ENCODE measurements around the gene FUBP1. TPM values are rescaled to one million over a fixed set of nuclear protein-coding genes. Genes with fewer than 3 reads are reported as not detected.

Gene FUBP1
- total and polyA plus RNA-seq, 2 of the 8 experiments (the other 6 are each of a cell fraction or from before 2014, with no cell fraction given), result 184 to 201 TPM

DNA sequence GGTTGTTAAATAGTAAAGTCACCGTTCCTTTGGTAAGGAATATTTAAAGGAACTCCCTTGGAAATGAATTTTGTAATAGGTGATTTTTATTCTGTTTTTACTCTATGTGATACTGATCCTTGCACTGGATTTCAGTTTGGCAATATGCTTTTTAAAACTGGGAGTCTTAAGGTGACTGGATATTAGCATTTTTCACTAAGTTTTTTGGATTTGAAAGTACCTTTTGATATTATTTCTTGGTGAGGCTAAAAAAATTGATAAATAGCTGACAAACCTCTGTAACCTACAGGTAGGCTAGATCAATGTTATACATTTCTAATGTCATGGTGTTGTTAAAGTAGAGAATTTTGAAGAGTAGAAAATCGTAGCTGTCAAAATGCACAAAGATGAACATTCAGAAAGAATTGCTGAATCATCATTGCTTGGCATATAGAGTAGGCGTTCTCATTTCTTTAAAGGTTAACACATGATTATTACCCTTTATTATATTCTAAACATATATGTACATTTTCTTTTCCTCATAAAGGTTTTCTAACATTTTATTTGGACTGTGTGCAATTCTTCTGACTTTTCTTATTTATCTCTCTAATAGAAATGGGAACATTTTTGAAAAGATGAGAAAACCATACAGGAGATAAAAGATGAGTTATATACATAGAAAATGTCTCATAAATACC lies 24.3 kb upstream of the FUBP1 start:
- no peak for FAIRE-seq
- CTCF ChIA-PET (ENCODE audit: partially characterized antibody), result interaction anchor here (0.6 to 2.9 kb wide), 3 partner anchors 12 to 110 kb away, joined by 3 to 15 read pairs (median 5); no protein-coding TSS in a partner anchor
- no peak overlapping the region for H3K27ac ChIP-seq (ENCODE audit: low read depth, low read length)

More for the DNA sequence above, 24.3 kb upstream of the FUBP1 start:
- POLR2A ChIA-PET (ENCODE audit: partially characterized antibody), result interaction anchor here (0.7 to 8.6 kb wide), 10 partner anchors 9 to 115 kb away, joined by 3 to 180 read pairs (median 10); partner anchors contain the start of genes FUBP1 and NEXN
- Histone ChIP-seq H3K23me2 (ENCODE audit: low read depth, low read length) (0 out of 2 replicates have a peak, but pooled peaks cover 2% of the 10 kb centered on the region), H3K79me1 (ENCODE audit: low read depth, low read length) (no peaks in the 10 kb centered on the region), H3K56ac (replicated peaks; ENCODE audit: insufficient read length, low read depth, low read length) (no peak overlapping the region), H3K4ac (replicated peaks; ENCODE audit: insufficient read length, low read depth, low read length) (no peak overlapping the region), H2BK15ac (ENCODE audit: low read length) (no peak overlapping the region), H4K8ac (ENCODE audit: extremely low read depth, insufficient read depth, low read length) (no peak overlapping the region), H3K27me3 (replicated peaks in 1 of 4; ENCODE audit: control insufficient read depth in 3 of 4, extremely low read depth in 1 of 4, insufficient read depth in 3 of 4, low read length in 3 of 4) (no peaks in the 10 kb centered on the region), H2BK120ac (replicated peaks; ENCODE audit: low read depth, low read length) (no peak overlapping the region), H3K4me2 (ENCODE audit: insufficient read depth in 1 of 2, low read depth in 2 of 2, low read length in 2 of 2) (no peak overlapping the region), H4K20me1 (replicated peaks in 1 of 2; ENCODE audit: control insufficient read depth in 1 of 2, insufficient read depth in 2 of 2, low read length in 2 of 2) (no peaks in the 10 kb centered on the region), H3K23ac (ENCODE audit: insufficient read length) (no peak overlapping the region), H2AK5ac (ENCODE audit: low read depth, low read length) (no peak overlapping the region), H3K4me3 (ENCODE audit: extremely low read depth in 1 of 4, insufficient read depth in 2 of 4, low read depth in 3 of 4, low read length in 4 of 4) (peak overlapping the region in 1 of 4 experiments; percentile 53; a peak in 1 of 8 replicates), H4K91ac (replicated peaks; ENCODE audit: insufficient read length, low read length) (no peak overlapping the region), H2BK5ac (ENCODE audit: low read depth, low read length) (no peak overlapping the region), H3K79me2 (ENCODE audit: control insufficient read depth in 1 of 2, insufficient read depth in 2 of 2, low read length in 2 of 2) (peaks cover 0 to 5% of the 10 kb centered on the region in 2 experiments; a peak in 2 of 4 replicates), H3K4me1 (replicated peaks in 1 of 4; ENCODE audit: control insufficient read depth in 3 of 4, insufficient read depth in 4 of 4, low read length in 3 of 4) (peaks cover 0 to 5% (median 3%) of the 10 kb centered on the region in 4 experiments; a peak in 3 of 7 replicates), H3K9ac (replicated peaks in 1 of 4; ENCODE audit: extremely low read depth in 1 of 4, low read depth in 3 of 4, low read length in 3 of 4) (no peak overlapping the region), H3K9me3 (ENCODE audit: insufficient read depth in 2 of 2, low read depth in 1 of 2, low read length in 1 of 2) (no peaks in the 10 kb centered on the region), H3K36me3 (ENCODE audit: control insufficient read depth in 2 of 4, insufficient read depth in 4 of 4, low read length in 3 of 4) (no peaks in the 10 kb centered on the region), H3K18ac (ENCODE audit: extremely low read depth, low read length) (no peak overlapping the region), H3K14ac (ENCODE audit: insufficient read length) (no peak overlapping the region), H2AFZ (ENCODE audit: low read length) (no peak overlapping the region), H2BK20ac (ENCODE audit: low read length) (no peak overlapping the region), H4K5ac (ENCODE audit: insufficient read length, low read depth, low read length) (peak overlapping the region; percentile 59), H2BK12ac (ENCODE audit: low read depth, low read length) (no peak overlapping the region)
- 0 out of 2 replicates have a peak, but pooled peaks have one; percentile 16 for TF ChIP-seq BACH1 (IDR thresholded peaks at IDR 0.05; ENCODE audit: low read length)
- TF ChIP-seq CHD2 (IDR thresholded peaks at IDR 0.05; ENCODE audit: low read length), result no peak
- peak; percentile 87 for TF ChIP-seq MAFK (IDR thresholded peaks at IDR 0.05; ENCODE audit: low read depth, low read length)
- WGBS, 2 experiments (ENCODE audit: extremely low coverage in 1 of 2, insufficient coverage in 1 of 2, insufficient read length in 1 of 2, insufficient replicate concordance in 2 of 2, low coverage in 1 of 2, low lambda C conversion rate in 2 of 2, missing lambda C conversion rate in 1 of 2), result 81% methylated on average over 3 of the region's 3 CpGs; no CpG with 5 or more reads in 1 of the 2 experiments
- no peak for DNase-seq (ENCODE audit: low read depth in 1 of 2, low spot score in 2 of 2)

All from H1 (cell line).